HG02981 (cell line): ENCODE measurements around the gene RHBDD2.
"Not testable (repeated sequence)": the region's sequence is repeated elsewhere in the genome, so short reads cannot be mapped to it uniquely, and the experiment has no call there.

Source experiments
- ATAC-seq: cut with Tn5 transposase; IDR thresholded peaks from one replicate; pipeline ENCODE4 v1.9.1; 2021; ENCODE audit warnings: mild to moderate bottlenecking, moderate library complexity; ENCODE audit not compliant: unreplicated experiment

RHBDD2 gene

GRCh38 chr7:75866114-75866488, 12.7 kb upstream of the RHBDD2 start:
- no peak for ATAC-seq

- peak; percentile 47 for ATAC-seq
Measured at GRCh38 chr7:75866489-75867389, 12.1 kb upstream of the RHBDD2 start.

- ATAC-seq, result no peak
Measured at GRCh38 chr7:75867390-75867717, 11.5 kb upstream of the RHBDD2 start.

- ATAC-seq, result no peak
Measured at GRCh38 chr7:75868153-75868552, 10.7 kb upstream of the RHBDD2 start.

- no peak for ATAC-seq
Measured at GRCh38 chr7:75869776-75870379, 9.0 kb upstream of the RHBDD2 start.

- no peak for ATAC-seq
Measured at GRCh38 chr7:75870557-75871161, 8.2 kb upstream of the RHBDD2 start.

GRCh38 chr7:75872073-75872782, 6.6 kb upstream of the RHBDD2 start:
- ATAC-seq, result no peak

- ATAC-seq, result not testable (repeated sequence)
Measured at GRCh38 chr7:75874180-75874579, 4.7 kb upstream of the RHBDD2 start.

- no peak for ATAC-seq
Measured at GRCh38 chr7:75875113-75876080, 3.4 kb upstream of the RHBDD2 start.

GRCh38 chr7:75876126-75876881, 2.5 kb upstream of the RHBDD2 start:
- ATAC-seq, result no peak

- peak; percentile 22 for ATAC-seq
Measured at GRCh38 chr7:75878312-75878768, 494 bp upstream of the RHBDD2 start.

- no peak for ATAC-seq
Measured at GRCh38 chr7:75879771-75880184, 944 bp downstream of the RHBDD2 start.

GRCh38 chr7:75880242-75880641, 1.4 kb downstream of the RHBDD2 start:
- no peak for ATAC-seq

GRCh38 chr7:75881436-75882095, 2.7 kb downstream of the RHBDD2 start:
- no peak for ATAC-seq

- ATAC-seq, result not testable (repeated sequence)
Measured at GRCh38 chr7:75883265-75883824, 4.5 kb downstream of the RHBDD2 start.

GRCh38 chr7:75884476-75884875, 5.6 kb downstream of the RHBDD2 start:
- no peak for ATAC-seq

- ATAC-seq, result no peak
Measured at GRCh38 chr7:75885036-75885435, 6.2 kb downstream of the RHBDD2 start.

GRCh38 chr7:75887669-75888369, 9.0 kb downstream of the RHBDD2 start:
- ATAC-seq, result no peak
